HEK293 (cell line): Measurements from ENCODE around the gene CCT6B.
A peak's percentile ranks its signal among the peaks of the same experiment; 100 is the strongest.

Experiments used
- GFI1B ChIP-seq: fragments of 450-650 bp; formaldehyde crosslinking; IDR thresholded peaks from 2 replicates; pipeline ENCODE4 v1.5.1; 2016; ENCODE audit warnings: missing biosample characterization, missing genetic modification characterization
- GLI4 ChIP-seq: fragments of 450-650 bp; formaldehyde crosslinking; IDR thresholded peaks from 2 replicates; pipeline ENCODE4 v1.5.1; 2016; ENCODE audit warnings: missing biosample characterization, missing genetic modification characterization
- IKZF3 ChIP-seq: fragments of 450-650 bp; IDR thresholded peaks from 2 replicates; pipeline ENCODE4 v1.5.0; 2018; ENCODE audit warnings: missing biosample characterization, mild to moderate bottlenecking, missing genetic modification characterization, moderate library complexity
- KLF8 ChIP-seq: fragments of 450-650 bp; formaldehyde crosslinking; IDR thresholded peaks from 2 replicates; pipeline ENCODE4 v1.5.1; 2016; ENCODE audit warnings: missing biosample characterization, missing genetic modification characterization
- PRDM1 ChIP-seq: fragments of 450-650 bp; formaldehyde crosslinking; IDR thresholded peaks from 2 replicates; pipeline ENCODE4; 2016; ENCODE audit warnings: missing biosample characterization, missing genetic modification characterization
- SCRT1 ChIP-seq: fragments of 450-650 bp; formaldehyde crosslinking; IDR thresholded peaks from 2 replicates; pipeline ENCODE4 v1.5.1; 2016; ENCODE audit warnings: missing biosample characterization, missing genetic modification characterization, borderline replicate concordance
- ZNF16 ChIP-seq: fragments of 450-650 bp; formaldehyde crosslinking; IDR thresholded peaks from 2 replicates; pipeline ENCODE4 v1.5.1; 2016; ENCODE audit warnings: low read depth, missing biosample characterization, missing genetic modification characterization
- ZNF175 ChIP-seq: fragments of 450-650 bp; formaldehyde crosslinking; IDR thresholded peaks from 2 replicates; pipeline ENCODE4 v1.5.1; 2016; ENCODE audit warnings: missing biosample characterization, missing genetic modification characterization
- ZNF248 ChIP-seq: fragments of 450-650 bp; formaldehyde crosslinking; IDR thresholded peaks from 2 replicates; pipeline ENCODE4 v1.5.1; 2017; ENCODE audit warnings: missing biosample characterization, missing genetic modification characterization
- ZNF366 ChIP-seq: fragments of 450-650 bp; formaldehyde crosslinking; conservative IDR thresholded peaks from 2 replicates; pipeline ENCODE4 v1.5.1; 2016; ENCODE audit warnings: missing biosample characterization, missing genetic modification characterization
- ZNF473 ChIP-seq: fragments of 450-650 bp; formaldehyde crosslinking; IDR thresholded peaks from 2 replicates; pipeline ENCODE4 v1.5.1; 2017; ENCODE audit warnings: missing biosample characterization, missing genetic modification characterization
- ZNF48 ChIP-seq: fragments of 450-650 bp; formaldehyde crosslinking; IDR thresholded peaks from 2 replicates; pipeline ENCODE4 v1.5.1; 2016; ENCODE audit warnings: missing biosample characterization, missing genetic modification characterization
- ZNF501 ChIP-seq: fragments of 450-650 bp; formaldehyde crosslinking; IDR thresholded peaks from 2 replicates; pipeline ENCODE4 v1.5.1; 2016; ENCODE audit warnings: missing biosample characterization, missing genetic modification characterization
- ZNF561 ChIP-seq: fragments of 450-650 bp; IDR thresholded peaks from 2 replicates; pipeline ENCODE4 v1.5.1; 2018; ENCODE audit warnings: missing biosample characterization, missing genetic modification characterization, borderline replicate concordance
- ZNF571 ChIP-seq: fragments of 450-650 bp; formaldehyde crosslinking; IDR thresholded peaks from 2 replicates; pipeline ENCODE4 v1.5.0; 2017; ENCODE audit warnings: missing biosample characterization, missing genetic modification characterization
- ZNF585B ChIP-seq: fragments of 450-650 bp; formaldehyde crosslinking; IDR thresholded peaks from 2 replicates; pipeline ENCODE4 v1.5.1; 2016; ENCODE audit warnings: missing biosample characterization, missing genetic modification characterization
- ZNF623 ChIP-seq: fragments of 450-650 bp; formaldehyde crosslinking; IDR thresholded peaks from 2 replicates; pipeline ENCODE4 v1.5.1; 2016; ENCODE audit warnings: missing biosample characterization, missing genetic modification characterization
- ZNF664 ChIP-seq: fragments of 450-650 bp; formaldehyde crosslinking; IDR thresholded peaks from 2 replicates; pipeline ENCODE4 v1.5.1; 2016; ENCODE audit warnings: missing biosample characterization, missing genetic modification characterization
- ZNF707 ChIP-seq: fragments of 450-650 bp; formaldehyde crosslinking; IDR thresholded peaks from 2 replicates; pipeline ENCODE4 v1.5.1; 2016; ENCODE audit warnings: missing biosample characterization, missing genetic modification characterization
- ZSCAN23 ChIP-seq: fragments of 450-650 bp; formaldehyde crosslinking; IDR thresholded peaks from 2 replicates; pipeline ENCODE4 v1.5.1; 2016; ENCODE audit warnings: missing biosample characterization, missing genetic modification characterization
- TF ChIP-seq, protein P1 (sequence below): fragments of 450-650 bp; formaldehyde crosslinking; optimal IDR thresholded peaks from 2 replicates; pipeline ENCODE3; 2016; ENCODE audit warnings: missing biosample characterization, mild to moderate bottlenecking, missing genetic modification characterization
- TF ChIP-seq, protein P2 (sequence below): fragments of 450-650 bp; formaldehyde crosslinking; IDR thresholded peaks from 2 replicates; pipeline ENCODE4 v1.5.1; 2017; ENCODE audit warnings: missing biosample characterization, missing genetic modification characterization
- TF ChIP-seq, protein P3 (sequence below): fragments of 450-650 bp; formaldehyde crosslinking; IDR thresholded peaks from 2 replicates; pipeline ENCODE4; 2016; ENCODE audit warnings: missing biosample characterization, missing genetic modification characterization
- TF ChIP-seq, protein P4 (sequence below): IDR thresholded peaks from 2 replicates; pipeline ENCODE4 v1.6.1; 2011; ENCODE audit warnings: mild to moderate bottlenecking, low read depth, low read length, borderline replicate concordance
- TF ChIP-seq, protein P5 (sequence below): fragments of 450-650 bp; formaldehyde crosslinking; conservative IDR thresholded peaks from 2 replicates; pipeline ENCODE4 v1.5.1; 2016; ENCODE audit warnings: low read depth, missing biosample characterization, missing genetic modification characterization
- TF ChIP-seq, protein P6 (sequence below): fragments of 450-650 bp; formaldehyde crosslinking; IDR thresholded peaks from 2 replicates; pipeline ENCODE4 v1.5.1; 2016; ENCODE audit warnings: missing biosample characterization, missing genetic modification characterization
- TF ChIP-seq, protein P7 (sequence below): fragments of 450-650 bp; formaldehyde crosslinking; IDR thresholded peaks from 2 replicates; pipeline ENCODE4 v1.5.1; 2016; ENCODE audit warnings: missing biosample characterization, missing genetic modification characterization

Gene CCT6B

DNA sequence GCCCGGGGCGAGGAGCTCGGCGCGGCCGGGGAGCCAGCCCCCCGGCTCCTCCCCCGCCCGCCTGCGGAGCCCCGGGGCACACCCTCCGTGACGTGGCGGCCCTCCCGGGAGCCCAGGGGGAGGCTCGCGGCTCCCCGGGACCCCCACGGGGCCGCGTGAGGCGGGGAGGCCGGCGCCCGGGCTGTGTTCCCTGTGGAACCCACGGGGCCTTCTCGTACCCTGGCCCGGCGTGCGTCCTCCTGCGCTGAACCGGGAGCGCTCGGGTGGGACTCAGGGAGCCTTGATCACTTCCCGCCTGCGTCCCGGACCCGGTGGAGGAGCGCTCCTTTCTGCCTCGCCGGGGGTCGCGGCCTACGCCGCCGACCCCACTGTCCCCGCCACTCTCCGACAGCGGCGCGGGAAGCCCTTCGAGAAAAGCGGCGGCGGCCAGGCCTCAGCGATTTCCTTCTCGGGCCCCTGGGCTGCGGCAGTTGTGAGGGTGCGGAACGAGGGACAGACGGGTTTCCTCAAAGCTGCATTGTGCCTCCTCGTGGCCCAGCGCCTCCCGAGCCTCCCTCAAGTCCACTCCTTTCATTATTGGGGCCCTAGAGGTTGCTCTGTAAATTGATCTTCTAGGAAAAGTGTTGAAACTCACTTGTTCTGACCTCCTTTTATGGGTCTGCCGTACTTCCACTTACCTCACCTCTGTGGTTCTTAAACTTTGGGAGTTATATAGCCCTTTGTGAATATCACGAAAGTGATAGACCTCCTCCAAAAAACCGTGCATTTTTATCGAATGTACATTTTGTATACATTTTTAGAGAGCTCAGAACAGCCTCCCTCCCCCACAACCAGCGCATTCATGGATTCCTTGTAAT lies 19.6 kb upstream of the CCT6B start (continued):
- TF ChIP-seq ZSCAN23 (tag by site-specific recombination) (no peak), ZNF175 (tag by site-specific recombination) (no peak), ZNF623 (tag by site-specific recombination) (no peak), ZNF561 (tag by site-specific recombination) (no peak), ZNF48 (tag by site-specific recombination) (no peak), GFI1B (tag by site-specific recombination) (no peak), ZNF248 (no peak), ZNF664 (tag by site-specific recombination) (no peak), IKZF3 (no peak; the same call in 1 of the 2 replicates), ZNF16 (tag by site-specific recombination) (no peak), ZNF571 (tag by site-specific recombination) (no peak), ZNF585B (tag by site-specific recombination) (no peak), PRDM1 (peak; percentile 88), ZNF473 (tag by site-specific recombination) (no peak), GLI4 (no peak), KLF8 (tag by site-specific recombination) (peak; percentile 58; the same call in 1 of the 2 replicates), ZNF501 (tag by site-specific recombination) (peak; percentile 66; the same call in 1 of the 2 replicates), ZNF366 (peak; percentile 56), SCRT1 (tag by site-specific recombination) (no peak), ZNF707 (tag by site-specific recombination) (no peak)
- TF ChIP-seq, protein P1, sequence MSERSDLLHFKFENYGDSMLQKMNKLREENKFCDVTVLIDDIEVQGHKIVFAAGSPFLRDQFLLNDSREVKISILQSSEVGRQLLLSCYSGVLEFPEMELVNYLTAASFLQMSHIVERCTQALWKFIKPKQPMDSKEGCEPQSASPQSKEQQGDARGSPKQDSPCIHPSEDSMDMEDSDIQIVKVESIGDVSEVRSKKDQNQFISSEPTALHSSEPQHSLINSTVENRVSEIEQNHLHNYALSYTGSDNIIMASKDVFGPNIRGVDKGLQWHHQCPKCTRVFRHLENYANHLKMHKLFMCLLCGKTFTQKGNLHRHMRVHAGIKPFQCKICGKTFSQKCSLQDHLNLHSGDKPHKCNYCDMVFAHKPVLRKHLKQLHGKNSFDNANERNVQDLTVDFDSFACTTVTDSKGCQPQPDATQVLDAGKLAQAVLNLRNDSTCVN (tag by site-specific recombination) = peak; percentile 73
- TF ChIP-seq, protein P2, sequence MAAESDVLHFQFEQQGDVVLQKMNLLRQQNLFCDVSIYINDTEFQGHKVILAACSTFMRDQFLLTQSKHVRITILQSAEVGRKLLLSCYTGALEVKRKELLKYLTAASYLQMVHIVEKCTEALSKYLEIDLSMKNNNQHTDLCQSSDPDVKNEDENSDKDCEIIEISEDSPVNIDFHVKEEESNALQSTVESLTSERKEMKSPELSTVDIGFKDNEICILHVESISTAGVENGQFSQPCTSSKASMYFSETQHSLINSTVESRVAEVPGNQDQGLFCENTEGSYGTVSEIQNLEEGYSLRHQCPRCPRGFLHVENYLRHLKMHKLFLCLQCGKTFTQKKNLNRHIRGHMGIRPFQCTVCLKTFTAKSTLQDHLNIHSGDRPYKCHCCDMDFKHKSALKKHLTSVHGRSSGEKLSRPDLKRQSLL = no peak
- TF ChIP-seq, protein P3, sequence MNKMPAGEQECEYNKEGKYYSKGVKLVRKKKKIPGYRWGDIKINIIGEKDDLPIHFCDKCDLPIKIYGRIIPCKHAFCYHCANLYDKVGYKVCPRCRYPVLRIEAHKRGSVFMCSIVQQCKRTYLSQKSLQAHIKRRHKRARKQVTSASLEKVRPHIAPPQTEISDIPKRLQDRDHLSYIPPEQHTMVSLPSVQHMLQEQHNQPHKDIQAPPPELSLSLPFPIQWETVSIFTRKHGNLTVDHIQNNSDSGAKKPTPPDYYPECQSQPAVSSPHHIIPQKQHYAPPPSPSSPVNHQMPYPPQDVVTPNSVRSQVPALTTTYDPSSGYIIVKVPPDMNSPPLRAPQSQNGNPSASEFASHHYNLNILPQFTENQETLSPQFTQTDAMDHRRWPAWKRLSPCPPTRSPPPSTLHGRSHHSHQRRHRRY = no peak
- TF ChIP-seq, protein P4, sequence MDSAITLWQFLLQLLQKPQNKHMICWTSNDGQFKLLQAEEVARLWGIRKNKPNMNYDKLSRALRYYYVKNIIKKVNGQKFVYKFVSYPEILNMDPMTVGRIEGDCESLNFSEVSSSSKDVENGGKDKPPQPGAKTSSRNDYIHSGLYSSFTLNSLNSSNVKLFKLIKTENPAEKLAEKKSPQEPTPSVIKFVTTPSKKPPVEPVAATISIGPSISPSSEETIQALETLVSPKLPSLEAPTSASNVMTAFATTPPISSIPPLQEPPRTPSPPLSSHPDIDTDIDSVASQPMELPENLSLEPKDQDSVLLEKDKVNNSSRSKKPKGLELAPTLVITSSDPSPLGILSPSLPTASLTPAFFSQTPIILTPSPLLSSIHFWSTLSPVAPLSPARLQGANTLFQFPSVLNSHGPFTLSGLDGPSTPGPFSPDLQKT = no peak
- TF ChIP-seq, protein P5, sequence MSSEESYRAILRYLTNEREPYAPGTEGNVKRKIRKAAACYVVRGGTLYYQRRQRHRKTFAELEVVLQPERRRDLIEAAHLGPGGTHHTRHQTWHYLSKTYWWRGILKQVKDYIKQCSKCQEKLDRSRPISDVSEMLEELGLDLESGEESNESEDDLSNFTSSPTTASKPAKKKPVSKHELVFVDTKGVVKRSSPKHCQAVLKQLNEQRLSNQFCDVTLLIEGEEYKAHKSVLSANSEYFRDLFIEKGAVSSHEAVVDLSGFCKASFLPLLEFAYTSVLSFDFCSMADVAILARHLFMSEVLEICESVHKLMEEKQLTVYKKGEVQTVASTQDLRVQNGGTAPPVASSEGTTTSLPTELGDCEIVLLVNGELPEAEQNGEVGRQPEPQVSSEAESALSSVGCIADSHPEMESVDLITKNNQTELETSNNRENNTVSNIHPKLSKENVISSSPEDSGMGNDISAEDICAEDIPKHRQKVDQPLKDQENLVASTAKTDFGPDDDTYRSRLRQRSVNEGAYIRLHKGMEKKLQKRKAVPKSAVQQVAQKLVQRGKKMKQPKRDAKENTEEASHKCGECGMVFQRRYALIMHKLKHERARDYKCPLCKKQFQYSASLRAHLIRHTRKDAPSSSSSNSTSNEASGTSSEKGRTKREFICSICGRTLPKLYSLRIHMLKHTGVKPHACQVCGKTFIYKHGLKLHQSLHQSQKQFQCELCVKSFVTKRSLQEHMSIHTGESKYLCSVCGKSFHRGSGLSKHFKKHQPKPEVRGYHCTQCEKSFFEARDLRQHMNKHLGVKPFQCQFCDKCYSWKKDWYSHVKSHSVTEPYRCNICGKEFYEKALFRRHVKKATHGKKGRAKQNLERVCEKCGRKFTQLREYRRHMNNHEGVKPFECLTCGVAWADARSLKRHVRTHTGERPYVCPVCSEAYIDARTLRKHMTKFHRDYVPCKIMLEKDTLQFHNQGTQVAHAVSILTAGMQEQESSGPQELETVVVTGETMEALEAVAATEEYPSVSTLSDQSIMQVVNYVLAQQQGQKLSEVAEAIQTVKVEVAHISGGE (tag by site-specific recombination) = peak; percentile 61
- TF ChIP-seq, protein P6, sequence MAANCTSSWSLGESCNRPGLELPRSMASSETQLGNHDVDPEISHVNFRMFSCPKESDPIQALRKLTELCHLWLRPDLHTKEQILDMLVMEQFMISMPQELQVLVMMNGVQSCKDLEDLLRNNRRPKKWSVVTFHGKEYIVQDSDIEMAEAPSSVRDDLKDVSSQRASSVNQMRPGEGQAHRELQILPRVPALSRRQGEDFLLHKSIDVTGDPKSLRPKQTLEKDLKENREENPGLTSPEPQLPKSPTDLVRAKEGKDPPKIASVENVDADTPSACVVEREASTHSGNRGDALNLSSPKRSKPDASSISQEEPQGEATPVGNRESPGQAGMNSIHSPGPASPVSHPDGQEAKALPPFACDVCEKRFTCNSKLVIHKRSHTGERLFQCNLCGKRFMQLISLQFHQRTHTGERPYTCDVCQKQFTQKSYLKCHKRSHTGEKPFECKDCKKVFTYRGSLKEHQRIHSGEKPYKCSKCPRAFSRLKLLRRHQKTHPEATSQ (tag by site-specific recombination) = no peak
- TF ChIP-seq, protein P7, sequence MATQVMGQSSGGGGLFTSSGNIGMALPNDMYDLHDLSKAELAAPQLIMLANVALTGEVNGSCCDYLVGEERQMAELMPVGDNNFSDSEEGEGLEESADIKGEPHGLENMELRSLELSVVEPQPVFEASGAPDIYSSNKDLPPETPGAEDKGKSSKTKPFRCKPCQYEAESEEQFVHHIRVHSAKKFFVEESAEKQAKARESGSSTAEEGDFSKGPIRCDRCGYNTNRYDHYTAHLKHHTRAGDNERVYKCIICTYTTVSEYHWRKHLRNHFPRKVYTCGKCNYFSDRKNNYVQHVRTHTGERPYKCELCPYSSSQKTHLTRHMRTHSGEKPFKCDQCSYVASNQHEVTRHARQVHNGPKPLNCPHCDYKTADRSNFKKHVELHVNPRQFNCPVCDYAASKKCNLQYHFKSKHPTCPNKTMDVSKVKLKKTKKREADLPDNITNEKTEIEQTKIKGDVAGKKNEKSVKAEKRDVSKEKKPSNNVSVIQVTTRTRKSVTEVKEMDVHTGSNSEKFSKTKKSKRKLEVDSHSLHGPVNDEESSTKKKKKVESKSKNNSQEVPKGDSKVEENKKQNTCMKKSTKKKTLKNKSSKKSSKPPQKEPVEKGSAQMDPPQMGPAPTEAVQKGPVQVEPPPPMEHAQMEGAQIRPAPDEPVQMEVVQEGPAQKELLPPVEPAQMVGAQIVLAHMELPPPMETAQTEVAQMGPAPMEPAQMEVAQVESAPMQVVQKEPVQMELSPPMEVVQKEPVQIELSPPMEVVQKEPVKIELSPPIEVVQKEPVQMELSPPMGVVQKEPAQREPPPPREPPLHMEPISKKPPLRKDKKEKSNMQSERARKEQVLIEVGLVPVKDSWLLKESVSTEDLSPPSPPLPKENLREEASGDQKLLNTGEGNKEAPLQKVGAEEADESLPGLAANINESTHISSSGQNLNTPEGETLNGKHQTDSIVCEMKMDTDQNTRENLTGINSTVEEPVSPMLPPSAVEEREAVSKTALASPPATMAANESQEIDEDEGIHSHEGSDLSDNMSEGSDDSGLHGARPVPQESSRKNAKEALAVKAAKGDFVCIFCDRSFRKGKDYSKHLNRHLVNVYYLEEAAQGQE (tag by site-specific recombination) = no peak
